ENCODE results near the gene ADAMTSL1. TPM values are rescaled to one million over a fixed set of nuclear protein-coding genes. Genes with fewer than 3 reads are reported as not detected.

The ADAMTSL1 gene
- total RNA-seq, 1 experiment from 2014 or later = 1.2 TPM

DNA sequence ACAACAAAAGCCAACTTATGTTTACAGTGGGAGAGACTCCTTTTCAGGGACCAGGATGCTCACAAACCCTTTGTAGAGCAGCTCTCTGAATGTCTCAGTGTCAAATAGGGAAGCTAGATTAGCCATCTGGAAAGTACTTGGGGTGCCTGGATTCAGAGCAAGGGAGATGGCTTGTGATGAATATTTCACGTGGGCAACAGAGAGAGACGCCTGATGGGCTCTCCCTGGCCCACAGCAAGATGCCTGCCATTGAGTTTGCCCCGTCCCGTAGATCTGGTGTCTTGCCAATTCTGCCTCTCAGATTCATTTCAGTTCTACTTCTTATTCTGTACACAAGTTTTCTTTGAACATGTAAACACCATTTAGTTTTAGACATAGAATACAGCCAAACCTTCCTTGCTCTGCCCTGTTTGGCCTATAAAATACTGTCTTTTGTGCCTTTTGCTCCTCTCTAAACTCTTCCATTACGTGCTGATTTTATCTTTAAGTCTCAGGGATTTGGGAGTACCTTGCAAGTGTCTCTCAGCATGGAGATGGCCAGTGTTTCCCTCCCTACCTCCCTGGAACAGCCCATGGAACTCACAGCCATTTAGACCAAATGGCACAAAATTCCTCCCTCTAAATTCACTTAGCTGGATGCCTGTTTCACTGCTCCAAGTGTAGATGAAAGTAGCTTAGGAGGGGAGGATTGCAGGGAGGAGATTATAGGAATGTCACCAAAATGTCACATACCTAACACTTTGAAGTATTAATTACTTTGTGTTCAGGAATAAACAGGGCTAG, 324.7 kb downstream of the ADAMTSL1 start:
- no peaks in the 10 kb centered on the region for H3K27me3 ChIP-seq (ENCODE audit: insufficient read depth, low read length)
- no CpG with 5 or more reads among the region's 5 CpGs for WGBS (ENCODE audit: extremely low coverage, insufficient read length, low lambda C conversion rate)

More for the DNA sequence above, 324.7 kb downstream of the ADAMTSL1 start:
- Histone ChIP-seq H4K8ac (replicated peaks; ENCODE audit: insufficient read length, low read depth, low read length) (no peak overlapping the region), H4K5ac (ENCODE audit: insufficient read length, low read depth, low read length) (no peak overlapping the region), H2AFZ (ENCODE audit: low read length) (no peak overlapping the region), H3T11ph (ENCODE audit: low read length) (no peak overlapping the region), H3K79me1 (ENCODE audit: insufficient read depth, low read depth, low read length, poor library complexity, severe bottlenecking) (no peaks in the 10 kb centered on the region), H3K4me1 (ENCODE audit: insufficient read depth, low read length) (no peaks in the 10 kb centered on the region; the same call in 1 of the 2 replicates), H3K56ac (ENCODE audit: insufficient read length, low read depth, low read length) (no peak overlapping the region), H3K23ac (ENCODE audit: insufficient read length, low read depth, low read length) (no peak overlapping the region), H3K9ac (ENCODE audit: extremely low read depth, insufficient read length, low read length) (no peak overlapping the region), H2BK5ac (ENCODE audit: insufficient read length, low read length) (no peak overlapping the region), H2BK20ac (ENCODE audit: low read depth, low read length, poor library complexity, severe bottlenecking) (no peak overlapping the region), H2BK120ac (ENCODE audit: low read depth, low read length, poor library complexity, severe bottlenecking) (no peak overlapping the region), H2BK15ac (ENCODE audit: low read depth, low read length) (no peak overlapping the region), H3K4me2 (ENCODE audit: insufficient read depth, insufficient read length, low read length) (no peak overlapping the region), H4K91ac (ENCODE audit: insufficient read length, low read depth, low read length) (no peak overlapping the region), H4K20me1 (ENCODE audit: control insufficient read depth, insufficient read depth, insufficient read length) (no peaks in the 10 kb centered on the region), H3K23me2 (ENCODE audit: insufficient read length, low read depth, low read length, poor library complexity, severe bottlenecking) (no peaks in the 10 kb centered on the region), H3K79me2 (ENCODE audit: insufficient read depth, low read length) (no peaks in the 10 kb centered on the region), H3K27ac (ENCODE audit: insufficient read length, low read depth, low read length) (no peak overlapping the region), H3K14ac (ENCODE audit: insufficient read depth, low read length) (no peak overlapping the region), H2AK5ac (ENCODE audit: insufficient read length, low read length) (no peak overlapping the region), H3K9me3 (ENCODE audit: control insufficient read depth, low read depth, low read length) (no peaks in the 10 kb centered on the region), H3K4ac (ENCODE audit: low read depth, low read length) (no peak overlapping the region), H3K18ac (ENCODE audit: insufficient read length, low read depth, low read length) (no peak overlapping the region), H2BK12ac (ENCODE audit: insufficient read length, low read depth, low read length) (no peak overlapping the region)
- Mint-ChIP-seq H3K4me3 (no peak overlapping the region), H3K27ac (peak overlapping the region in 1 of 3 experiments; percentile 2; a peak in 3 of 7 replicates), H3K4me1 (peaks cover 17 to 32% of the 10 kb centered on the region in 2 experiments), H3K36me3 (ENCODE audit: insufficient read depth in 1 of 3, low read depth in 3 of 3) (peaks cover 0 to 4% (median 0%) of the 10 kb centered on the region in 3 experiments; a peak in 1 of 7 replicates), H3K9me3 (peaks cover 0 to 6% of the 10 kb centered on the region in 2 experiments; a peak in 3 of 5 replicates), H3K27me3 (ENCODE audit: low read depth) (no peaks in the 10 kb centered on the region)
- TF ChIP-seq, protein P1, sequence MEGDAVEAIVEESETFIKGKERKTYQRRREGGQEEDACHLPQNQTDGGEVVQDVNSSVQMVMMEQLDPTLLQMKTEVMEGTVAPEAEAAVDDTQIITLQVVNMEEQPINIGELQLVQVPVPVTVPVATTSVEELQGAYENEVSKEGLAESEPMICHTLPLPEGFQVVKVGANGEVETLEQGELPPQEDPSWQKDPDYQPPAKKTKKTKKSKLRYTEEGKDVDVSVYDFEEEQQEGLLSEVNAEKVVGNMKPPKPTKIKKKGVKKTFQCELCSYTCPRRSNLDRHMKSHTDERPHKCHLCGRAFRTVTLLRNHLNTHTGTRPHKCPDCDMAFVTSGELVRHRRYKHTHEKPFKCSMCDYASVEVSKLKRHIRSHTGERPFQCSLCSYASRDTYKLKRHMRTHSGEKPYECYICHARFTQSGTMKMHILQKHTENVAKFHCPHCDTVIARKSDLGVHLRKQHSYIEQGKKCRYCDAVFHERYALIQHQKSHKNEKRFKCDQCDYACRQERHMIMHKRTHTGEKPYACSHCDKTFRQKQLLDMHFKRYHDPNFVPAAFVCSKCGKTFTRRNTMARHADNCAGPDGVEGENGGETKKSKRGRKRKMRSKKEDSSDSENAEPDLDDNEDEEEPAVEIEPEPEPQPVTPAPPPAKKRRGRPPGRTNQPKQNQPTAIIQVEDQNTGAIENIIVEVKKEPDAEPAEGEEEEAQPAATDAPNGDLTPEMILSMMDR (conservative IDR thresholded peaks at IDR 0.05) = no peak
- DNase-seq = no peak

Measured in H9 (cell line).